Right kidney (tissue), 1 donor: ENCODE measurements around the gene SLC41A3.
"Not testable (repeated sequence)": the region's sequence is repeated elsewhere in the genome, so short reads cannot be mapped to it uniquely, and the experiment has no call there.

Experiments used
- DNase-seq: peaks from one replicate; pipeline ENCODE4 v3.0.0-alpha.2; 2016

SLC41A3 gene

GRCh38 chr3:126056088-126056487 lies 27.8 kb downstream of the SLC41A3 start:
- no peak for DNase-seq

- no peak for DNase-seq
Observed at GRCh38 chr3:126054870-126055269, 29.1 kb downstream of the SLC41A3 start.

- DNase-seq, result no peak
Observed at GRCh38 chr3:126053949-126054569, 29.9 kb downstream of the SLC41A3 start.

- no peak for DNase-seq
Observed at GRCh38 chr3:126053513-126053912, 30.4 kb downstream of the SLC41A3 start.

GRCh38 chr3:126052196-126053058 lies 31.5 kb downstream of the SLC41A3 start:
- no peak for DNase-seq

- DNase-seq, result no peak
Observed at GRCh38 chr3:126051741-126052140, 32.2 kb downstream of the SLC41A3 start.

- DNase-seq, result no peak
Observed at GRCh38 chr3:126051234-126051633, 32.7 kb downstream of the SLC41A3 start.

GRCh38 chr3:126050626-126051025 lies 33.3 kb downstream of the SLC41A3 start:
- no peak for DNase-seq

- DNase-seq, result no peak
Observed at GRCh38 chr3:126050050-126050392, 33.9 kb downstream of the SLC41A3 start.

GRCh38 chr3:126049289-126050049 lies 34.5 kb downstream of the SLC41A3 start:
- no peak for DNase-seq

- no peak for DNase-seq
Observed at GRCh38 chr3:126040386-126040785, 43.5 kb downstream of the SLC41A3 start.

GRCh38 chr3:126039870-126040269 lies 44.1 kb downstream of the SLC41A3 start:
- no peak for DNase-seq

- not testable (repeated sequence) for DNase-seq
Observed at GRCh38 chr3:126038791-126039190, 45.1 kb downstream of the SLC41A3 start.

GRCh38 chr3:126036056-126036549 lies 47.8 kb downstream of the SLC41A3 start:
- no peak for DNase-seq

- DNase-seq, result no peak
Observed at GRCh38 chr3:126035362-126036050, 48.4 kb downstream of the SLC41A3 start.

- no peak for DNase-seq
Observed at GRCh38 chr3:126034481-126035361, 49.2 kb downstream of the SLC41A3 start.

- DNase-seq, result no peak
Observed at GRCh38 chr3:126033765-126034164, 50.2 kb downstream of the SLC41A3 start.

GRCh38 chr3:126033051-126033745 lies 50.7 kb downstream of the SLC41A3 start:
- DNase-seq, result no peak

- DNase-seq, result no peak
Observed at GRCh38 chr3:126031981-126032471, 51.9 kb downstream of the SLC41A3 start.

- no peak for DNase-seq
Observed at GRCh38 chr3:126030455-126030854, 53.5 kb downstream of the SLC41A3 start.

GRCh38 chr3:126029241-126029640 lies 54.7 kb downstream of the SLC41A3 start:
- no peak for DNase-seq
